Peyer's patch (tissue), 4 donors: Measurements from ENCODE around the gene SPATA3. TPM values are rescaled to one million over a fixed set of nuclear protein-coding genes. Genes with fewer than 3 reads are reported as not detected.

Experiments used
- DNase-seq, 3 donors: peaks; one replicate each; pipeline ENCODE4 v3.0.0-alpha.2; 2017 to 2019
- H3K27ac ChIP-seq, 4 donors: fragments of 200-600 bp; sonication (generic); one replicate each; pipeline ENCODE4 v1.5.1; 2016 to 2019
- H3K27me3 ChIP-seq, 2 donors: fragments of 200-600 bp; sonication (generic); one replicate each; pipeline ENCODE4 v1.5.1; 2019
- H3K36me3 ChIP-seq, 3 donors: fragments of 200-600 bp; sonication (generic); one replicate each; pipeline ENCODE4 v1.5.1; 2016 to 2019
- H3K4me1 ChIP-seq, 4 donors: fragments of 200-600 bp; sonication (generic); one replicate each; pipeline ENCODE4 v1.5.1; 2016 to 2019
- H3K4me3 ChIP-seq, 4 donors: fragments of 200-600 bp; sonication (generic); 1 replicate in 3 of 4; 2 replicates in 1 of 4; pipeline ENCODE4 v1.5.1; 2016 to 2019; ENCODE audit warnings: mild to moderate bottlenecking in 1 of 4
- H3K9me3 ChIP-seq, 4 donors: fragments of 200-600 bp; sonication (generic); one replicate each; pipeline ENCODE4 v1.5.1; 2016 to 2019; ENCODE audit warnings: mild to moderate bottlenecking in 1 of 4
- CTCF ChIP-seq, 6 experiments: fragments of 450-650 bp in 4 of 6; fragments of 200-600 bp in 2 of 6; sonication (generic) in 1 of 6; IDR thresholded peaks; one replicate each; pipeline ENCODE4 v1.5.1; 2017 to 2019; ENCODE audit warnings: antibody characterized with exemption in 6 of 6, mild to moderate bottlenecking in 3 of 6, moderate library complexity in 1 of 6
- POLR2A ChIP-seq, 2 donors: fragments of 450-650 bp; IDR thresholded peaks; one replicate each; pipeline ENCODE4 v1.5.1; 2017; ENCODE audit warnings: antibody characterized with exemption in 2 of 2, mild to moderate bottlenecking in 2 of 2, moderate library complexity in 2 of 2
- total RNA-seq, 4 donors: library from RNA; depleted of rRNA; stranded (reverse); fragments of >200 nt; gene quantifications; one replicate each; pipeline ENCODE4 v1.1.0, GENCODE V29; 2016

Gene SPATA3
- total RNA-seq, 4 donors from 2014 or later: not detected

- Histone ChIP-seq H3K27ac (no peak overlapping the region), H3K4me3 (no peak overlapping the region), H3K36me3 (no peaks in the 10 kb centered on the region), H3K4me1 (peaks cover 0 to 10% (median 0%) of the 10 kb centered on the region in 4 donors), H3K27me3 (no peaks in the 10 kb centered on the region), H3K9me3 (no peaks in the 10 kb centered on the region)
- no peak for DNase-seq
- TF ChIP-seq CTCF (IDR thresholded peaks at IDR 0.05) (no peak), POLR2A (IDR thresholded peaks at IDR 0.05) (no peak)
Measured at GRCh38 chr2:231043796-231044195, 47.9 kb downstream of the SPATA3 start.

- TF ChIP-seq CTCF (IDR thresholded peaks at IDR 0.05) (no peak), POLR2A (IDR thresholded peaks at IDR 0.05) (no peak)
- Histone ChIP-seq H3K27ac (no peak overlapping the region), H3K4me3 (no peak overlapping the region), H3K36me3 (no peaks in the 10 kb centered on the region), H3K27me3 (no peaks in the 10 kb centered on the region), H3K9me3 (no peaks in the 10 kb centered on the region), H3K4me1 (peaks cover 0 to 27% (median 0%) of the 10 kb centered on the region in 4 donors)
- no peak for DNase-seq
Measured at GRCh38 chr2:231046916-231047273, 51.0 kb downstream of the SPATA3 start.

GRCh38 chr2:231047274-231047922 is 51.5 kb downstream of the SPATA3 start:
- DNase-seq: no peak
- no peaks in the 10 kb centered on the region for H3K36me3 ChIP-seq
- no peak overlapping the region for H3K27ac ChIP-seq
- H3K4me1 ChIP-seq: peaks cover 0 to 32% (median 1%) of the 10 kb centered on the region in 4 donors
- TF ChIP-seq CTCF (IDR thresholded peaks at IDR 0.05) (no peak), POLR2A (IDR thresholded peaks at IDR 0.05) (no peak)
- H3K9me3 ChIP-seq: no peaks in the 10 kb centered on the region
- no peak overlapping the region for H3K4me3 ChIP-seq
- no peaks in the 10 kb centered on the region for H3K27me3 ChIP-seq

- H3K27ac ChIP-seq: no peak overlapping the region
- H3K4me1 ChIP-seq: peaks cover 0 to 34% (median 3%) of the 10 kb centered on the region in 4 donors
- no peak overlapping the region for H3K4me3 ChIP-seq
- no peak for DNase-seq
- H3K9me3 ChIP-seq: no peaks in the 10 kb centered on the region
- H3K36me3 ChIP-seq: no peaks in the 10 kb centered on the region
- no peaks in the 10 kb centered on the region for H3K27me3 ChIP-seq
- no peak for TF ChIP-seq POLR2A (IDR thresholded peaks at IDR 0.05)
- no peak for TF ChIP-seq CTCF (IDR thresholded peaks at IDR 0.05)
Measured at GRCh38 chr2:231047923-231048915, 52.3 kb downstream of the SPATA3 start.

- DNase-seq: no peak
- TF ChIP-seq CTCF (IDR thresholded peaks at IDR 0.05) (no peak), POLR2A (IDR thresholded peaks at IDR 0.05) (no peak)
- Histone ChIP-seq H3K27ac (peak overlapping the region in 2 of 4 donors; percentile 81), H3K36me3 (no peaks in the 10 kb centered on the region), H3K4me1 (peaks cover 0 to 34% (median 3%) of the 10 kb centered on the region in 4 donors), H3K9me3 (no peaks in the 10 kb centered on the region), H3K27me3 (no peaks in the 10 kb centered on the region), H3K4me3 (no peak overlapping the region)
Measured at GRCh38 chr2:231049286-231050017, 53.5 kb downstream of the SPATA3 start.
